ENCODE results near the gene GRAMD4.

GRCh38 chr22:46612904-46613605, 7.1 kb upstream of the GRAMD4 start:
- no peak for TF ChIP-seq CTCF (IDR thresholded peaks at IDR 0.05; ENCODE audit: low read length)
- no peak for TF ChIP-seq EZH2 (IDR thresholded peaks at IDR 0.05; ENCODE audit: borderline replicate concordance, low read length)

Data from OCI-LY1 (cell line).